ENCODE results near the gene LMO7. TPM values are rescaled to one million over a fixed set of nuclear protein-coding genes. Genes with fewer than 3 reads are reported as not detected.
"Not testable (repeated sequence)": the region's sequence is repeated elsewhere in the genome, so short reads cannot be mapped to it uniquely, and the experiment has no call there.

Gene LMO7
- total RNA-seq, 1 donor from 2014 or later = 480 TPM

DNA sequence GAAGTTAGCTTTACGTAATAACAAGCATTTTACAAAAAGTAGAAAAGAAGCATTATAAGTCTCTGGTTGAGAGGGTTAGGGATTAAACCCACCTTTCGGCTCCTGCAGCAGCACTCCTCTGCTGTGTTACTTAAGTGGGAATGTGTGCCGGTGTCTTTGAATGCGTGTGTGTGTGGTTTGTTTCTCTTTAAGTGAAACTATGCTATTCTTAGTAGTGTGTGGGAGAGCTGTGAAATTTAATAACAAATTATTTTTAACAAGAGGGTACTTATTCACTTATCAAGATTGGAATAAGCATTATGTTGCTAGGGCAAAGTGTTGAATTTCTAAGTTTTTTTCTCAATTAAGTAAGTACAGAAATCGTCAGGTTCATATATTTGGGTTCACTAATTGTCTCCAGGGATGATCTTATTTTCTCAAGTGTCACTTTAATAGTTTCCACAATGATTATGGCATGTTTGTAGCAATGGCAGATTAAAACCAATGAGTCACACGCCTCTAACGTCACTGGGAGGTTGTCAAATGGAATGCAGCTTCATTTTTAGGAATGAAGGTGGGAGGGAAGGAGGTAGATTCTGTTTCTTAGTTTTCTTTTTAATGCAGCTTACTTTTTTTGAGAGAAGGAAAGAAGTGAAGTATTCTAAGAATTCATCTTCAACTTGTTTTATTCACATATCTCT, 151.3 kb downstream of the LMO7 start:
- no peak for DNase-seq
- intact Hi-C loops (cut with micrococcal nuclease) = no loop called here
- ATAC-seq = peak; percentile 45

DNA sequence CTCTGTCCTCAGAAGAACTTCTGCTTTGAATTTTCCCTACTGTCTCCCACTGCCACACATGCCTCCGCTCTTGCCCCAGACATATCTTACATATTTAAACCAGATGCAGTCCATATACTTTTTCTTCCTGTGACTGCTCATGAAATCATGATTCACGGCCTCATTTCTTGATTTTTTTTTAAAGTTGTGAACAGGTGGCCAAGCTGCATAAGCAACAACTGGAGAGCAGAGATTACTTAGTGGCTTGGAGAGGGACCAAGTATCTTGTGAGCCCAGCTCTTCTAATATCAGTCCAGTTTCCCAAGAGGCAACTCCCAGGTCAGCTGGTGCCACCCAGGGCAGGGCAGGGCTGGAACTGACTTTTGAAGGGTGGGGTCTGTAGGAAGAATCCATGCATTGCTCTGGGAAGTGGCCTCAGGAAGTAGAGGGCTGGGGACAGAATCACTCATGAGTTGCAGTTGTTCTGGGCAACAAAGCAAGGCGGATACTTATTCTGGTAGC, 152.4 kb downstream of the LMO7 start:
- ATAC-seq (peak; percentile 76), DNase-seq (peak; percentile 43)
- intact Hi-C loops (cut with micrococcal nuclease) = no loop called here

DNA sequence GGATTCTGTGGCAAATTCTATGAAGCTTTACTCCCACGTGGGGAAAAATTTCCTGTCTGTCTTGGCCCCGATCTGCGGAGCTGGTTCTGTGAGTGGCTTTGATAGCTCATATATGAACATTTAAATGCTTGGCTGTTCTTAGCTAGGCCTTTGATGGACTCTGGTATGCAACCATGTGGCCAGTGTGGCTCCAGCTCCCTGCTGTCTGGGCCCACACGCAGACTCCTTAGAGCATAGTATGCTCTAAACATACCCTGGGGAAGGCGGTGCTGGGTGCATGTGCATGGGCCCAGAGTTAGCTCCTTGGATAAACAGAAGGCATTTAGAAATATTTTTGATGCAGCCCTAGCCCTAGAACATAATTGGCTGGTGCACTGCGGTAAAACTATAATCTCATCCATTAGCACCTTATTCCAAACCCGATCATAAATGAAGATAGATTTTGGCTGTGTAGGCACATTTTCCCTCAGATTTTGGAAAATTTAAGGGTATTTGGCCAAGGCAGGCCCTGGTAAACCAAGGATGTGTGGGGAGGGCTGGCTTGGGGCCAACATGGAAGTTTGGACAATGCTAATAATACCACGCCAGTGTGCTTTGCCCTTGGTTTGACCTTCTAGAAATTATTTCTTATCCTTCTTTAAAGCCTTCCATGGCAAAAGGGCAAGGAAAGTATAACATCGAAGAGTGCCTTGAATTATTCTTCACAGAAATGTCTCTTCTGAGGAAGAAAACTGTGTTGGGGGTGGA, 153.5 kb downstream of the LMO7 start:
- ATAC-seq (peak; percentile 20), DNase-seq (no peak)
- intact Hi-C loops (cut with micrococcal nuclease) = no loop called here

DNA sequence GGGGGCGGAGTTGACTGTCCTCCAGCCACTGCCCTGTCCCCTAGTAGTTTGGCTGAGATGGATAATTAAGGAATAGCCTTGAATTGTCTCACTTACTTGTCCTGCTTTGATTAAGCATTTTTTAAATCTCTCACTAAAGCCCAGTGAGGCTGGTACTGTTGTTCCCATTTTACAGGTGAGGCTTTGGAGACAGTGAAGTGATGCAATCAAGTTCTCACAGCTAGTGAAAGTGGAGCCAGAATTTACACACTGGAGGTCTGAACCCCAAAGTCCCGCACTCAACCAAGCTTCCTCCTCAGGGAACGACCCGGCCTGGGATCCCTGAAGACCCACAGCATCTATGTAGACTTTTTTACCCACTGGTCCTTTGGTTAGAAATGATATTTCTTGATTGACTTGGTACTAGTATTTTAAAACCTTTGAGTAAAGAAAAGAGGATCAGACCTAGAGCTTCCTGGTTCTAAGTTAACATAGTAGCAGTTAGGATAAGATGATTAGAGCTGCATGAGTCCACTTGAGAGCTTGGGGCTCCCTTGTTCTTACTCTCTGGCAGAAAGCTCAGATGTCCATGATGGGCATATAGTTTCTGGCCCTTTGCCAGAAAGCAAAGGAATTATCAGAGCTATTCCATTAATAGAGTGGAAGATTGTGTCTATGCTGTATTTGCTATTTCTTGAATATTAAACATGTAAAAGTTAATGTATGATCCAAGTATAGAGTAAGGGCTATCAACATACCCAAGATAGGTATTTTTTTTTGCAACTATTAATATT, 154.3 kb downstream of the LMO7 start:
- intact Hi-C loops (cut with micrococcal nuclease) = no loop called here
- no peak for DNase-seq
- no peak for ATAC-seq

DNA sequence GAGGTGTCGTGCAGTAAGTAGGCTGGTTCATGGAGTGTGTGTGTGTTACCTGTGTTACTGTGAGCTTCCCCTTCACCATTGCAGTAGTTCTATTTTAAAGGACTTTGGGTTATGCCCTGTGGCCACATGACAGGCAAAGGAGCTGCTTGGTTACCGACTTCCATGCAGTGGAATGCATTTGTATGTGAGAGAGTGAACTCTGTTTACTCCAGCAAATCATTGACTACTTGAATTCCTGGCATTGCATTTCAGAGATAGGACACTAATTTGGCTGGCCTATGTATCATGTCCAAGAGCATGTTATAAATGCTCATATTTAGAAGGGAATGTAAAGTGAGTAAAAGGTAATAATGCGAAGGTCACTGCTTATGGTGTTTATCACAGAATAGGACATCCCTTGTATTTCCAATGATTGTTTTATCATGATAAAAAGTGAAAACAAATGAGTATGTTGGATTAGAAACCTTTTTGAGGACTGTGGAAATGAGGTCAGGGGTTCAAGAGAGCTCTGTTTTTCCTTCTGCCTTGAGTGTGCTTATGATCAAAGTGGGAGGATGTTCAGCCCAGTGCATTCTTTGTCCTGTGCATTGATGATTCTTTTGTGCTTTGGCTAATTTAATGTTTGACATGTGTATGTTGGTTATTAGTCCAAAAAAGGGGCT, 156.5 kb downstream of the LMO7 start:
- ATAC-seq = peak; percentile 79
- no peak for DNase-seq
- intact Hi-C loops (cut with micrococcal nuclease) = no loop called here

DNA sequence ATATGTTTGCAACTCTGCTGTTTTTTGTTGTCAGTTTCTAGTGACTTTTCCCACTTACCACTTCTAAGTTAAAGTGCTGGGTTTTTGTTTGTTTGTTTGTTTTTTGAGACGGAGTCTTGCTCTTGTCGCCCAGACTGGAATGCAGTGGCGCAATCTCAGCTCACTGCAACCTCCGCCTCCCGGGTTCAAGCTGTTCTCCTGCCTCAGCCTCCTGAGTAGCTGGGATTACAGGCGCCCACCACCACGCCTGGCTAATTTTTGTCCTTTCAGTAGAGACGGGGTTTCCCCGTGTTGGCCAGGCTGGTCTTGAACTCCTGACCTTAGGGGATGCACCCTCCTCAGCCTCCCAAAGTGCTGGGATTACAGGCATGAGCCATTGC, 157.0 kb downstream of the LMO7 start:
- ATAC-seq; DNase-seq; intact Hi-C loops (cut with micrococcal nuclease): not testable (repeated sequence)

DNA sequence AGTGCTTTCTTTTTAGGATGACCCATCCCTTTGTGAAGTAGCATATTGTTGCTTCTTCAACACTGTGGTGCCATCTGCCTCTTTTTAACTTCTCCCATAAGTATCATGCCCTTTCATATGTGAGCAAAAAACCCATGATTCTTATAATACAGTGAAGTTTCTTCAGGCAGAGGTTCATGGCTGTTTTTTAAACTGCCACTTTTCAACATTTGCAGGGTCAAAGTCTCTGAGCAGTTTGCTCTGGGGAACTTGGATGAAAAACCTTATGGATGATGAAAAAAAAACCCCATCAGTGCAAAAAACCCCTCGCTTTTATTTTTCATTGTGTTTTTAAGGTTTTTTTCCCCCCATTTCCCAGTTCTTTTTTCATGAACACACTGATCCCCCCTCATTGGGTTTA, 158.5 kb downstream of the LMO7 start:
- DNase-seq (no peak), ATAC-seq (no peak)
- intact Hi-C loops (cut with micrococcal nuclease) = loop anchor here (5.0 kb wide), 1 partner anchor 32 kb away; no protein-coding TSS in a partner anchor

DNA sequence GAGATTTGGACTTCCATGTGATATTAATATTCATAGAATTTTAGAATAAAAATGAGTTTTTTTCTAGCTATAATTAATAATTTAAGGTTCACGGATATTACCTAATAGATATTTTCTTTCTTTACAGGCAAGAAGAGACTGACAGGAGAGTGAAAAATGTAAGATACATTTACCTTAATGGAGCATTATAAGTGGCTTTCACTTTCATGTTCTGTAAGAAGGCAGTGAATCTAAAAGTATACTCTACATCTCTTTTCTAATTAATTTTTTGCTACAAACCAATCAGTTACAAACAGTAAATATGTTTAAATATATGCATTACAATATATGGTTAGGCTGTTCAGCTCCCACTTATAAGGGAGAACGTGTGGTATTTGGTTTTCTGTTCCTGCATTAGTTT, 159.1 kb downstream of the LMO7 start:
- DNase-seq = no peak
- intact Hi-C loops (cut with micrococcal nuclease) = loop anchor here (5.0 kb wide), 1 partner anchor 33 kb away; no protein-coding TSS in a partner anchor
- no peak for ATAC-seq

DNA sequence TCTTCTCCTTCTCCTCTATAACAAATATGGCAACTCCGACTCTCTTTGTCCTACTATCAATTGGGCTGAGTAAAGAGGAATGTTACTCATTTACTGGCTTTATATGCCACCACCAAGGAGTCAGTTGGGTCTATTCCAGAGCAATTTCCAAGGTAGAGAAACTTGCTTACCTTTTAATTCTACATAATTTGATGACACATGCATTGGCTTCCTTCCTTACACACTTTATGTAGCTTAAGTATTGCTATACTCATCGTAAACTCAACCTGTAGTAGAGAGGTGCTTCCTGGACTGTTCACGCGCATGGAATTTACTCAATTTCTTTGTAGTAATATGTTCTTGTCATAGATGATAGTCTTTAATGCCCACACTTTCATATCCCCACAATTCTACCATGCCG, 160.7 kb downstream of the LMO7 start:
- ATAC-seq (no peak), DNase-seq (no peak)
- intact Hi-C loops (cut with micrococcal nuclease) = loop anchor here (5.0 kb wide), 1 partner anchor 35 kb away; no protein-coding TSS in a partner anchor

DNA sequence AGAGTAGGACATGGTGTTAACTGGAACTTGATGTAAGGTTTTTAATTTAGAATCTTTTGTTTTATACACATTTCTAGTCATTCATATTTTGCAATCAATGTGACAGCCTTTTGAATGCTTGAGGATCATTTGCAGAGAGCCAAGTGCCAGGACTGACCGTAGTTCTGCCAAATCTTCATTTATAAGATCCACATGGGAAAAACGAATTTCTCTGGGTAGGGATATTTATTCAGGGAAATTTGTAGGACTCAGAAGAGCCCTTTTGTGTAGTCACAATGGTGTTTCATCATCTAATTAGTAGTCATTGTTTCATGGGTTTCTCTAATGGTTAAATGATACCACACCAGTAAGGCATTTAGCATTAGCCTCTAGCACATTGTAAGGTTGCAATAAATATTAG, 161.1 kb downstream of the LMO7 start:
- DNase-seq (no peak), ATAC-seq (no peak)
- intact Hi-C loops (cut with micrococcal nuclease) = loop anchor here (5.0 kb wide), 1 partner anchor 35 kb away; no protein-coding TSS in a partner anchor

DNA sequence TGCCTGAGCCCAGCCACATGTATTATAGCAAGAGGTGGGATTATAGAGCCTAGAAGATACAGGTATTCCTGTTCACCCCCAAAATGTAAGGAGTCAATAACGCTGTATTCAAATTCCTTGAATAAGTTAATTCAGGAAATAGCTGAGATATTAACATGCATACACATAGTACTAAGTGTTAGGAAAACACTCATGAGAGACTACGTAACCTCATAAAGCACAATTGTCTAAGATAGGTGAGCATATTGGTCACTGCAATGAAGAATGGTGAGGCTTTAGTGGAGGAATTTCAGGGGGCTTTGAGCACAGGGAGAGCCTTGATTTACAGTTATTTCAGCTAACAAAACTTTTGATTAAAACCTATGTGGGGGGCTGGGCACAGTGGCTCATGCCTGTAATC, 161.6 kb downstream of the LMO7 start:
- no peak for ATAC-seq
- DNase-seq = no peak
- intact Hi-C loops (cut with micrococcal nuclease) = loop anchor here (5.0 kb wide), 1 partner anchor 35 kb away; no protein-coding TSS in a partner anchor

DNA sequence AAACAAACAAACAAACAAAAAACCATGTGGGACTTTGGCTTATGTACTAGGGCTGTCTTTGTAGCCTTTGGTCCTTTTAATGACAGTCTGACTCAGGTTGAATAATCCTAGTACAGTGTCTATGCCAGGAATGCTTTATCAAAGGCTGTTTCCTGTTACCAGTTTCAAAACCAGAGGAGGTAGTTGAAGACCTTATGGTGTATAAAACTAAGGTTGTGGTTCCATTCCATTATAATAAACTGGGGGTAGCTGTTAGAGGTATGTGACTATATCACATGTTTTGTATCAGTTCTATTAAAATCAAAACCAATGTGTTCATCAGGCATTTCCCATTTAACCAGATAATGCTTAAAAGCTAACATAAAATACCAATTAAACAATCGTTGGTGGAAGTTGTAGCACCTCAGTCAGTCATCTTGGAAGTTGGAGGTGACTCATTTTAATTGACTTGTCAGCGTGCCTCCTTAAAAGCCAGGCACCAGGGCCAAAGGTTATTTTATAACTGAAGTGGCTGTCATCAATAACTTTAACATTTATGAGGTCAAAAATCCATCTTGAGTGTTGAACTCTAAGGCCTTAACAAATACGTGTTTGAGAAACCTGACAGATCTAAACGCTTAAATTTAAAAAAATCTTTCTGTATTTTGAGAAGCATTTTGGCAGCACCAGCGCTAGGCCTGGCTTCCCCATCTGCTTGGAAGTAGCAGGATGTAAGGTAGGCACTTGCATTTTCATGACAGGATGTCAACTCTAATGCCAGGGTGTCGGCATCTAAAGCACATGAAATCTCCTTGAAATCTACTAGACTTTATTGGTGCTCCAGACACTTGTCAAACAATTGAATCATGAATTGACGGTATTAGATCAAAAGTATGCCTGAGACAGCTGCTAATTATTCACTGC, 162.5 kb downstream of the LMO7 start:
- DNase-seq (no peak), ATAC-seq (peak; percentile 18)
- intact Hi-C loops (cut with micrococcal nuclease) = loop anchor here (5.0 kb wide), 1 partner anchor 36 kb away; no protein-coding TSS in a partner anchor

DNA sequence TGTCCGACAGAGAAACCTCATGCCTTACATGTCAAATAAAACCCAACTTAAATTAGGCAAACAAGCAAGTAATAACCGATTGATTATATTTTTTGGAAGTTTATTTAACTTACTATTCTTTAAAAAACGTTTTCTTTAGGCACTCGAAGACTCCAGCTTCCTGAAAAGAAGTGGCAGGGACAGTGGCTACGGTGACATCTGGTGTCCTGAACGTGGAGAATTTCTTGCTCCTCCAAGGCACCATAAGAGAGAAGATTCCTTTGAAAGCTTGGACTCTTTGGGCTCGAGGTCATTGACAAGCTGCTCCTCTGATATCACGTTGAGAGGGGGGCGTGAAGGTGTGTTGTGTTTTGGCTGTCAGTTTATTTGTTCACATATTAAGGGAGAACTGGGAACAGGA, 164.4 kb downstream of the LMO7 start:
- intact Hi-C loops (cut with micrococcal nuclease) = loop anchor here (10.0 kb wide), 1 partner anchor 106 kb away; no protein-coding TSS in a partner anchor
- ATAC-seq (no peak), DNase-seq (no peak)

DNA sequence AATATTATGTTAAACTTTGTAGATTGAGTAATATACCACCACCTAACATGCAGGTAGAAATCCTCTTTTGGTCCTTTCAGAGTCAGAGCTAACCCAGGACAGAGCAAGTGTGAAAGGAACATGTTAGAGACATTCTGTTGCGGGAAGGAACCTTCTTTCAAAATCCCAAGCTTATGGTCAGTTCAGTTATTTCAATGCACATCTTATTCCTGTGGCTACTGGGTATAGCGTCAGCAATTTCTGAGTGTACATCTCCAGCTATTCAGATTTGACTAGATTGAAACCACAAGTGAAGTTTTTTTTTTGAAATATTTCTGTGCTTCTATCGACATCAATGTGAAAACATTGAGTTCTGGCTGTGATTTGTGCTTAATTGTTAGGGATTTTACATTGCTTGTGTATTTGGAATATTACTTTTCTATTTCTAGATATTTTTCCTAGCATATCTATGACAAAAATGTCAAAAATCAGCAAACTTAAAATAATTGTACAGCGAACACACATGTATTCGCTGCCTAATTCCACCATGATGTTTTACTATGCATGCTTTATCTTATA, 165.3 kb downstream of the LMO7 start:
- intact Hi-C loops (cut with micrococcal nuclease) = loop anchor here (10.0 kb wide), 1 partner anchor 107 kb away; no protein-coding TSS in a partner anchor
- ATAC-seq (no peak), DNase-seq (no peak)

DNA sequence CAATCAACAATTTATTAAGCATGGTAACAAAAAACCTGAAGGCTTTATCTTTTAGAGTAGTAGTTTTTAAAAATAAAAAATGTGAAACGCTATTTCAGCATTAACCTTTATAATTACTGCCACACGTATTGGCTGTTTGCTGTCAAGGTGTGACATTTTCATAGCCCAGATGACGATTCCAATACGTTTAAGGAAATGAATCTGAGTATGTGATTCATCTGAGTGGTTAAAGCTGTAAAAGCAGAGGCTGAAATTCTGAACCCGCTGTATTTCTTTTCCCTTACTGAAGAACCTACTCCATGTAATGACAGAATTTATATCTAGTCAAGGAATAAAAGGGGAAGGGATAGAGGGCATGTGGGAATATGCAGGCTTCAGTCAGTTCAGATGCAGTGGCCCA, 166.0 kb downstream of the LMO7 start:
- intact Hi-C loops (cut with micrococcal nuclease) = loop anchor here (10.0 kb wide), 1 partner anchor 107 kb away; no protein-coding TSS in a partner anchor
- ATAC-seq (no peak), DNase-seq (no peak)

DNA sequence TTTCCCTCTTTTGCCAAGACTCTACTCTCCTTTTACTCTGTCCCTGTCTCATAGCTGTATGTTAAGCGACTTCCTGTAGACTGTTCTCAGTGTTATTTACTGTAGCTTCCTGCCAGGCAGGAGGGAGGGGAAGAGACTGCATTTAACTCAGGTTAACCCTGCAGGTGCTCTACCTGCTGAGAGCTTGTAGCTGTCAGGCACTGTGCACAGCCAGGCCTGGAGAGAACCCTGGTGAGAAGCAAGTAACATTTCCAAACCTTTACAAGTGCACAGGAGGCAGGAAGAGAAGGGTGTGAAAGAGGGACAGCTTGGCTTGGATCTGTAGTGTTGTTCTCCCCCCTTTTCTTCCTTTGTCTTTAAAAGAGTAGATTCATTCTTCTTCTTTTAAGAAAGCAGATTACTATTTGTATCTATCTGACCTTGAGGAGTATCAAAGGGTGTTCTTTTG, 167.1 kb downstream of the LMO7 start:
- peak; percentile 47 for ATAC-seq
- intact Hi-C loops (cut with micrococcal nuclease) = loop anchor here (10.0 kb wide), 1 partner anchor 108 kb away; no protein-coding TSS in a partner anchor
- DNase-seq = no peak

DNA sequence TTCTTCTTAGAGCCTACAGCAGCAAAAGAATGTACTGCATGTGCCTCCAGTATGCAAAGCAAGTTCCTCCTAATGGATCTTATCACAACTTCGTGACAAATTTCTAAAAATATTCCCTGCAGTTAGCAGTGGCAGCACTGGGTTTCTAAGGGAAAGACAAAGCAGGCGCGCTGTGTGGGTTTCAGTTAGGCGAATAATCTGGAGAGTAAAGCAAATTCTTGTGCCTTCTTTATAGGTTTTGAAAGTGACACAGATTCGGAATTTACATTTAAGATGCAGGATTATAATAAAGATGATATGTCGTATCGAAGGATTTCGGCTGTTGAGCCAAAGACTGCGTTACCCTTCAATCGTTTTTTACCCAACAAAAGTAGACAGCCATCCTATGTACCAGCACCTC, 167.9 kb downstream of the LMO7 start:
- DNase-seq = peak; percentile 35
- intact Hi-C loops (cut with micrococcal nuclease) = loop anchor here (10.0 kb wide), 1 partner anchor 109 kb away; no protein-coding TSS in a partner anchor
- ATAC-seq = peak; percentile 86

Data from left ventricle myocardium superior (tissue), 1 donor.